ELF-1 (cell line): ENCODE measurements around the gene CLIC6.

ENCODE experiments used
- DNase-seq: peaks from one replicate; pipeline ENCODE4 v3.0.0-alpha.2; 2016; ENCODE audit warnings: low read depth, low spot score

CLIC6 gene

DNA sequence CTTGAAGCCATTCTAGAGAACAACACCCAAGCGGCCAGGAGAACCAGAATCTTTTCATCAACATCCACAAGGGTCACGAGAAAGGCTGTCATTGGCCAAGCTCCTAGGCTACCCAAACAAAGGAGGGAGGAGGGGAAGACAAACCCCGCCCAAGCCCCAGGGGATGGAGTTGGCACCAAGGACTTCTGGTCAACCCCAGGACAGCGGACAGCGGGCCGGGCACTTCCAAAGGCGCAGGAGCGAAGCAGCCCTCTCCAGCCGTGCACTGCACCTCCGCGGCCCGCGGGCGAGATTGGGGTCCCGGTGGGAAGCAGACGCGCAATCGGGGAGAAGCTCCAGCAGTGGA is at the start of gene CLIC6:
CLIC6 (plus strand) TSS at position 192 of the 346 bp plus-strand sequence. CDS start 395 bp downstream, outside the sequence.
- peak; percentile 69 for DNase-seq

DNA sequence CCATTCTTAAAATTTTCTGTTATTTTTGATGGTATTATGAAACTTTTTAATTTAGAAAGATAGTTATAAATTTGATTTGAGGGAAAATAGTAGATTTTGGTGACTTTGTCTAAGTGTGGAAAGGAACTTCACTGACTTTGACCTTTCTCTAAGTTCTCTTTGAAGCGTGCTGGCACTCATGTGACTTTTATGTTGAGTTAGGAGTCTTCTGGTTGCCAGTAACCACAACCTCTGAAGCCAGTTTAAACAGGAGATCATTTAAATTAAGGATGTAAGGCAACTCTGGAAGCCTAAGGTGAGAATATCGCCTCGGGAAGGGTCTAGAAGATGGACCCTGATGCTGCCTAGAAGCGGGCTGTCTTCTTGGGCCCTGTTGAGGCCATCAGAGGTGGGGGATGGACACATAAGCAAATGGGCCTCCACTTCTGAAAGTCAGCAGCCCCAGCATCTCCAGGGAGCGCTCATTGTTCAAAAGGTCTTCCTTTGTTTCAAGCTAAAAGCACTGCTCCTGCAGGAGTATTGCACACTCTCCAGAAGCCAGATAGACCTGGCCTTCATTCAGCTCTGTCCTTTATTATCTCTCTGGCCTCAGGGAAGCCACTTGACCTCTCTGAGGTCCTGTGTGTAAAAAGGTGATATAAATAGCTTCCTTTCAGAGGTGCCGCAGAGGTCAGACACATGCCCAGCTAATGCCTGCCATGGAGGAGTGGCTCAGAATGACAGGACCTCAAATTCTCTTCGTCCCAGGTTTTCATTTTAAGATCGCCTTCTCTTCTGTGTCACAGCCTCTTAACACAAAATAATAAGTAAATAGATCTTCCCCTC is 48.7 kb upstream of the CLIC6 start:
- no peak for DNase-seq

DNA sequence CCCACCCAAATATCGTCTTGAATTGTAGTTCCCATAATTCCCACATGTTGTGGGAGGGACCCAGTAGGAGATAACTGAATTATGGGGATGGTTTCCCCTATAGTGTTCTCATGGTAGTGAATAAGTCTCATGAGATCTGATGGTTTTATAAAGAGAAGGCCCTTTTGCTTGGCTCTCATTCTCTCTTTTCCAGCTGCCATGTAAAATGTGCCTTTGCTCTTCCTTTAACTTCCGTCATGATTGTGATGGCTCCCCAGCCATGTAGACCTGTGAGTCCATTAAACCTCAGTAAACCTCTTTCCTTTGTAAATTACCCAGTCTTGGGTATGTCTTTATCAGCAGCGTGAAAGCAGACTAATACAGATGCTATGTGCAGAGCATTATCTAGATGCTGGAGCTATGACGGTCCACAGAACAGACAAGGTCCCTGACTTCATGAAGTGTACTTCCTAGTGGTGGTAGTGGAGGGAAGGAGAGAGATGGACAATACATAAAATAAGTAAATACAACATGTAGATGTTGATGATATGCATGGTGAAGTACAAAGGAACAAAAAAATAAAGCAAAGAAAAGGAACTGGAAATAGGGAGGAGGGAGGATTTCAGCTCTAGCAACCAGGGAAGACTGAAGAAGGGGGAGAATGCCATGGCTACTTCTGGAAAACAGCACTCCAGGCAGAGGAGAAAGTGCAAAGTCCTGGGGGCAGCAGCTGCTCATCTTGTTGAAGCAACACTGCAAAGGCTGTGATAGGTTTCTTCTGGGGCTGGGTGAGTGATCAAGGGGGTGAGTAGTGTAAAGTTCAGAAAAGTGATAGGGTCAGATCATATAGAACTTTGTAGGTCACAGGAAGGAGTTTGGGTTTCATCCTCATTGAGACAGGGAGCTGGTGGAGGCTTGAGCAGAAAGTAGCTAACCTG is 47.1 kb upstream of the CLIC6 start:
- no peak for DNase-seq

DNA sequence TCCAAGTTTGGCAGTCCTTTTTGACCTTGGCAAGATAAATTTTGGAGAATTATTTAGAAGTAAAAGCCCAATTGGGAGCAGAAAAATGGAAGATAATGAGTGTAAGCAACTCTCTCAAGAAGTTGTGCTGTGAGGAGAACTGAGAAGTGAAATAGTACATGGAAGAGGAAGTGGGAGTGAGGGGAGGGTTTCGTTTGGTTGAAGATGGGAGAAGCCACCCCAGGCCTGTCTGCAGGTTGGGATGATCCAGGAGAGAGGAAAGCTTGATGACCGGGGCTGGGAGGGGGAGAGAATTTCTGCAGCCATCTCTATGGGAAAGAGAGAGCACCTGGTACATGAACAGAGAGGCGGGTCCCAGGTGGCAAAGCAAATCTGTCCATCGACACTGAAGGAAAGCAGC is 45.3 kb upstream of the CLIC6 start:
- DNase-seq, result no peak

DNA sequence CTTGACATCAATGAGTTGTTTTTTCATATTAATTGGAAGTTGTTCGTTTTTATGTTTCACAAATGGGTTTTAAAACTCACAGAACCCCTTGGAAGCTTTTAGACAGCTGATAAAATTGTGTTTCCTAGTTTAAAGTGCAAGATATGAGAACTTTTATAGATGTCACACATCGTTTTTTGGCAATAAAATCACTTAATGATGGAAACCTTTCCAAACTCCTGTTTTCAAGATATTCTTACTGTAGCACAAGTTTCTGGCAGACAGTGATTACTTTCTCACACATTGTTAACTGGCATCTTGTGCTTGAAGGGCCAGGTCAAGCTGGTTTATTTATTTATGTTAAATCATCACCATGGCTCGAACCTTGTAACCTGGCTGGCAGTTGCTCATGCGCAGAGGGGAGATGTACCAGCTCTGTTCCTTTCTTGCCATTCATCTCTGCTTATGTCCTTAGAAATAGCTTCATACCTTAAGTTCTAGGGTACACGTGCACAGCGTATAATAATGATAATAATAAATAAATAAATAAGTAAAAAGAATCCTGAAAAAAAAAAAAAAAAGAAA is 43.7 kb upstream of the CLIC6 start:
- no peak for DNase-seq

DNA sequence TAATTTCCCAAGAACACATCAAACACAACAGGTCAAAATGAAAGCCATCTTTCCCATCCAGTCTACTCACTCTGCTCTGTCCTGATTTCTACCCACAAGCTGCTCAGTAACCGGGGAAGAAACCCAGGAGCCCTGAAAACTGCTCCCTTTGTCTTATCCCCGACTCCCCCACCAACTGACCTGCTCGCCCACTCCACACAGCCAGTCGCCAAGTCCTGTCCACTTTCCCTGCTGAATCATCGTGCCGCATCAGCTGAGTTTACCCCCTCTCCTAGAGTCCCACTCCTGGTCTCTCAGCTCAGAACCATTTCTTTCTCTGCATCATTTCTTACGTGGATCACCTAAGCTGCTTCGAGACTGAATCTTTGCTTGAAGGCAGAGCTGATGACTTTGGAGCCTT is 42.7 kb upstream of the CLIC6 start:
- DNase-seq, result no peak

DNA sequence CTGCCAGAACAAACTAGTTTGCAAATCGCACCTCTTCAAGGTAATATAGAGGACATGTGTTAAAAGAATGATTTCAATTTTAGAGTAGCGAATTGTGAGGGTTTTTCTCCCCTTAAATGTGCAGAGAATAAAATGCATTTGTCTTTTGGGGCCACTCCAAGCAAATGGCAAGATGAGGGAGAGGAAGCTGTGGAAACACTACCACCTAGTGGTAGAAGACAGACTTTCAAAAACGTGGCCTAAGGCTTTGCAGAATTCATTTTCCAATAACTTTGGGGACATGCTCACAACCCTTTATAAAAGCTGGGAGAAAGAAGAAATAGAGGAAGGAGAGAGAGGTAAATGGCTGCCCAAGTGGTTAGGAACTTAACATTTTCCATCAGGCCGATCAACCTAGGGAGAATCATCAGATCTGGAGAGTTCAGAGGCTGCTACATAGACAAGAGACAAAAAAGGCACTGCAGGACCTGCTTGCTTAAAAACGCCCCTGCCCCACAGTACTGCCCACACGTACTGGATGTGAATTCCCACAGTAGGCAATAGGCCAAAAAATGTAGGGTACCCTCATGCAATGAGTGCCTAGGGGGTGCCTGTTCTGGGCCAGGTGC is 38.2 kb upstream of the CLIC6 start:
- peak; percentile 51 for DNase-seq

DNA sequence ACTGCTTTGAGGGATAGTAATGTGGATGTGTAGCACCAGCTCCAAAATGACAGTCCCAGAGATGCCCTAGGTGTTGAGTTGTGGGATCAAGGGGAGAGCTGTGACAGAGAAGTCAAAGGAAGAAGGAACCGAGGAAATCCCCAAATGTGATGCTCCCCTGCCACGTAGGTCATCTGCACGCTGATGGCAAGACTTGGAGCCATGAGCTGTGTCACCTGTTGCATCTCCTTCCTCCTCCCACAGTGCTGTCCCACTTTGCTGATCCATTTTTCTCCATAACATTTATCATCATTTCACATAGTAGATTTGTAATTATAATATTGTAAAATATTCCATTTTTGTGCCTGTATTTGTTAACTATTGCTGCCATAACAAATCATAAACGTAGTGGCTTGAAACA is 36.3 kb upstream of the CLIC6 start:
- no peak for DNase-seq

DNA sequence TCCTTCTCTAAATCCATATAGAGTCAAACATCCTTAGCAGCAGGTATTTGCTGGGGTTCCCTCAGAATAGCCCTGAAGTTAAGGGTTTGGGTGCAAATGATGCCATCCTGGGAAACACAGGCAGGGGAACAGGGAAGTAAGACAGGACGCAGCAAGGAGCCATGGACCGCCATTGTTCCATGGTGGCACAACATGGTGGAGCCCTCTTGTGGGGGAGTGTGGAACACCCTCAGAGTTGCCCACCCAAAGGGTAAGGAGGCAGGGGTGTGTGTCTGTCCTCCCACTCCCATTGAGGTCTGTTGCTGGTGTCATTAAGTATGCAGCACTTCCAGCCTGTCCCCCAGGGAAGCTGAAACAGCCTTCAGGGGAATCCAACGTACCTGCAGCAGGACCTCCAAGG is 33.5 kb upstream of the CLIC6 start:
- DNase-seq, result peak; percentile 30

DNA sequence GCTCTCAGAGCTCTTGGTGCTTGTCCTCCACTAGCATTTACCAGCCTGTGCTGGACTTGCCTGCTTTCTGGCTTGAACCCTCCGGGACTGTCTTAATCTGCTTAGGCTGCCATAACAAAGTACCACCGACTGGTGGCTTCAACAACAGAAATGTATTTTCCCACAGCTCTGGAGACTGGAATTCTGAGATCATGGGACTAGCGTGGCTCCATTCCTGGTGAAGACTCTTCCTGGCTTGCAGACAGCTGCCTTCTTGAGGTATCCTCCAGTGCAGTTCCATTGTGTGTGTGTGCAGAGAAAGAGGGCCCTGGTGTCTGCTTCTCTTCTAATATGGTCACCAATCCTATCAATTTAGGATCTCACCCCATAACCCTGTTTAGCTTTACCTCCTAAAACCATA is 31.8 kb upstream of the CLIC6 start:
- DNase-seq, result no peak

DNA sequence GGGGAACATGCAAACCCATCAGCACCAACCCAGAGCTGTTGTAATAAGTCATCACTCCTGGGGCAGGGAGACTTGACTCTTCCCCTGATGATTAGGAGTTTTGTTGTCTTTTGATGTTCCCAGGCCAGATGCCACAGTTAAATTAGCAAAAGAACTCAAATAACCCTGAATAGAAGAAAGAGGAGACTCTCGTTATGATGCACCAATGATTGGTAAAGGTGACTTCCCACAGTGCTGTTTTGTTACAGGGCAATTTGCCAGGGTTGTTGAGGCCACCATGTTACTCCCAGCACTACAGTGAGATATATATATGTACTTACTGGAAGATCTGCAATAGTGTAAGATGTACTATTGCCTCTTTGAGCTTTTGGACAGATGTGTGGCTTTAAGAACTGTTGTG is 29.5 kb upstream of the CLIC6 start:
- DNase-seq, result no peak

DNA sequence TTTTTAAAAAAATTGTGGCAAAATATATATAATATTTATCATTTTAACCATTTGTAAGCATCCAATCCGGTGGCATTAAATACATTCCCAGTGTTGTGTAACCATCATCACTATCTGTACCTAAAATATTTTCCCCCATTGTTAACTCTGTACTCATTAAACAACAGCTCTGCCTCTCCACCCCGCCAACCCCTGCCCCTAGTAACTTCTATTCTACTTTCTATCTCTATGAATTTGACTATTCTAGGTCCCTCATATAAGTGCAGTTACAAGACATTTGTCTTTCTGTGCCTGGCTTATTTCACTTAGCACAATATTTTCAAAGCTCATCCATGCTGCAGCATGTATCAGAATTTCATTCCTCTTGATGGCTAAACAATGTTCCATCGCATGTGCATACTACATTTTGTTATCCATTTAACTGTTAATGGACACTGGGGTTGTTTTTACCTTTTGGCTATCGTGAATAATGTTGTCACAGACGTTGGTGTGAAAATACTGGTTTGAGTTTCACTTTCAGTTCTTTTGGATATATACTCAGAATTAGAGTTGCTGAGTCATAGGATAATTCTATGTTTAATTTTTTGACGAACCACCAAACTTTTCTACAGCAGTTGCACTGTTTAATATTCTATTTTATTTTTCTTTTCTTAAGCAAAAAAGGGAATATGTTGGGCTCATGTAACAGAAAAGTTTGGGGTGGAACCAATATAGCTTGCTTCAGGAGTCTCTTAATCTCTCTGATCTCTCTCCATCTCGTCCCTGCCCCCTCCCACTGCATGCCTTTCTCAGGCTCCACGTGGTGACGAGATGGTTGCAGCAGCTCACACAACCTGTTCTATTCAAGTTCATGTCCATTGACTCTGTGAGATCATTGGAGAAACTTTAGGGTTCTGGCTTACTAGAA is 28.7 kb upstream of the CLIC6 start:
- DNase-seq, result no peak

DNA sequence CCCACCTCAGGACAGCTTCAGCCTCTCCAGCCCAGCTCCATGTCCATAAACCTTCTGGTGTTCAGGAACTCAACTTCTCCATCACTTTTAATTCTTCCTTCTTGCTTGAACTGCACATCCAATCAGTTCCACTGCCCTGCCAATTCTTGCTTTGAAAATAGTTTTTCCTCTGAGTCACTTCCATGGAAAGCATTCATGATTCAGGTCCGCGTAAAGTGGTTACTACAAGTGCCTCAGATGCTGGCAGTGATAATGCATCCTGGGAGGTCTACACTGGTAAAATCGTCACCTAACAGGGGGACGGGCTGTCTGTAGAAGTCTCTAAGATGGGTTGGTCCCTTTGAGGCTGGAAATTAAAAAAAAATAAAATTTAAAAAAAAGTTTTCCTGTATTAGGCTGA is 27.9 kb upstream of the CLIC6 start:
- no peak for DNase-seq

DNA sequence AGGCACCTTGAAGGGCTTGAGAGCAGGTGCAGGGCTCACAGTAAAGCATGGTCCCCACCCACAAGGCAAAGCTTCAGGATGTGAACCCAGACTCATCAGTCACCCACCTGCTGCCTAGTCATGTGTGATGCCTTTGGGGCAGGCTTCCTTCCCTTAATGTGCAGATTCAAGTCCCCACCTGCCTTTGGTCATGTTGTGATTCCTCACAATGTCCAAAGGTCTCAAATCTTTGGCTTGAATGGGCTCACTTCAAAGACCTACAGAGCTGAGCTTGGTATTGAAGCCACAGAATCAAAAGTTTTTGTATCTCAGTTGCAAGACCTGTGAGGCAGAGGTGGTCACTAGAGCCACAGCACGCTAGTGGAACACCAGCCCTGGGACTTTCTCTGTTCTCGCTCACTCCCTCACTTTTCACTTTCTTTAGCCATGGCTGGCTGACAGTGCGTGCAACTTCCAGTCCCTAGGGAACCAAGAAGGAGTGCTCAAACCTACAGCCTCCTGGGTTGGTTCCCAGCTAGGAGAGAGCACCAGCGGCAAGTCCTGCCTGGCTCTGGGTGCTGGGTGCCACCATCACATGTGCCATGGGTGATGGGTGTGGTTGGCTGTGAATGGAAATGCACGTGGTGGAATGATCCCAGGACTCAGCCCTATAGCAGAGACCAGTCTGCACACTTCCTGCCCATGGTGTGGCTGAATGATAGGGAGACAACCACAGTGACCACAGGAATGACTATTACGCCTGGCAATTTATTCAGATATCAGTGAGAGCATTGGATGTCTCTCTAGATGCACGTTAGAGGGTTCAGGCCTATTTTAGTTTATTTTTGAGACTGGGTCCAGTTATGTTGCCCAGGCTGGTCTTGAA is 26.4 kb upstream of the CLIC6 start:
- no peak for DNase-seq

DNA sequence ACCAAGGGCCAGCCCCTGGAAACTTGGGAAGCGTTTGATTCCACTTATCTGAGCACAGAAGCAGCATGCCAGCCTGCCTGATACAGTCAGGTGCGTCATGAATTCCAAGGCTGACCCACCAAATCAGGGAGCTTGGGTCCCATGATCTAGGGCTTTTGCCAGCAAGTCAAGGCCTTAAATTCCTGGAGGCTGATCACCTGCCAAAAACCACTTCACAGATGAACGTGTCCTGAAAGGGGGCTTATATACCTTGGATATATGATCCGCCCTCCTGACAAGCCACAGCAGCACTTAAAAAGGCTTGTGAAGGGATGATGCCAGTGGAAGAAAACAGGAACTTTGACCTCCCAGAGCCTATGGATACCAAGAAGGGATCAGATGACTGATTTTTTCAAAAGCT is 24.0 kb upstream of the CLIC6 start:
- DNase-seq, result no peak

DNA sequence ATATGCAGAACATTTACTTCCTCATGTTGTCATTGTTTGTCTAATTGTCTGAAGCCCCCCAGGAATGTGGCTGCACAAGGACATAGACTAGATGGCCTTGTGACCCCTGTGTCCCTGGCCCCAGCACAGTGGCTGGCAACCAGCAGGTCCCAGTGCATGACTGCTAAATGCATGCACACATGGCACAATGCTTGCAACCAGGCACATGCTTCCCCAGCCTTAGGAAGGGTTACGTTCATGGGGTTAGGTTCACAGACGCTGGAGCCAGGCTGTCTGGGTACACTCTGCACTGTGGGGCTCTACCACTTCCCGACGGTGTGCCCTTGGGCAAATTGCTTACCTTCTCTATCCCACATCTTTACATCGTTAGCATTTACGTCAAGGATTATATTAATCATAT is 21.2 kb upstream of the CLIC6 start:
- no peak for DNase-seq

DNA sequence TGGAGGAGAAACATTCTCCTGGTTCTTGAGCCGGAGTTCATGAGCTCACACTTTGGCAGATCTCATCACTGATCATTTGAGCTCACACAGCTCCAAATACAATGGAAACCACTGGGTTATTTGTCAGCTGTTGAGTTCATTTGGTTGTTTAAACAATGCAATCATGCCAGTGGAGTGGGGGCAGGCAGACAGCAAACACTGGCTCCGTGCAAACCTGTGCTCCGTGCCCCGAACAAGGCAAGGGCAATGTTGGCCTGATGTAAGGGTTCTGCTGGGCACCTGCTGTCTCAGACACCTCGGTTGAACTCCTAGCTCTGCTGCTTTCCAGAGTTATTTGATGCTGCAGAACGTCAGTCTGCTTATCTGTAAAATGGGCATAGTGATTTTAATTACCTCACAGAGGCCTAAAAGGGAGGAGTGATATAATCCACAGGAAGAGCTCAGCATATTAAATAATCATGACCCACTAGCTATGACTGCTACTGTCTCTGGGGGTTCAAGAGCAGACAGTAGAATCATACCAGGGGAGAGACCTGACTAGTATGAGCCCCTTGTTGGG is 20.0 kb upstream of the CLIC6 start:
- no peak for DNase-seq

DNA sequence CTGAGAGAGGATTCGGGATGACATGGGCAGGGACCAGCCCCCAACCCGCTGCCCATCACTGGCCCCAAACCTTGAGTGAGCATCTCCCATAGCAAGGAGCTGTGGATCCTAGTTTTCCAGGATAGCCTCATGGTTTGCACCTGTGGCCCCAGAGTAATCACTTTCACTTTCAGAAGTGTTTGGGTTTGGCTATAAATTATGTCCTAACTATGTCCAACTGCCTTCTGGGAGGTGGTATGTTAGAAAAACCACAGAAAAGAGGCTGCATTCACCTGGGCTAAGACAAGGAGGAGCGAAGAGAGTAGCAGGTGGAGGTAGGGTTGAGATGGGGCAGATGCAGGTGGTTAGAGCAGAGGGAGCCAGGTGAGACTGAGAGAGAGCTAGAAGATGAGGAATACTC is 19.4 kb upstream of the CLIC6 start:
- no peak for DNase-seq

DNA sequence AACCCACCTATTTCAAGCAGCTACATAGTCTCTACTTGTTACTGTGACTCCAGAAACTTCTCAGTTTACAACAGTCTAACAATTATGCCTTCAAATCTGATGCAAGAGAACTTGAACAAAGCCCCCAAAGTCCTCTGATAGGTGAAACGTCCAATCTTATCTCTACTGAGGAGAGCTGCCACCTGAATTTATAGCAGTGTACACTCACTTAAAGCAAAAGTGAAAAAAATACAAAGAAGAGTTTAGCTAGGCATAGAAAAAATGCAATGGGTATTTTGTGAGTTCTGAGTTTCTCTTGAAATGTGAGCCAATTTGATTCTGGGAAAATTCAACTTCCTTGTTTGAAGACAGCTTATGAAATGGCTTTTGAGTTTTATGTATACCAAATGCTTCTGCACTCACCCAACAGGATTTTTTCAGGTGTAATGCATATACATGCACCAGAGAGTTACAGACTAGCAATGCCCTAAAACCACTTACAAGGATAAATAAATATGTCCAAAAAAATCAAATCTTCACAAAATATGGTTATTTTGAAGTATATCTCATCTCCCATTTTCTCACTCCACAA is 17.8 kb upstream of the CLIC6 start:
- no peak for DNase-seq
